Karpas-422 (cell line): Measurements from ENCODE around the gene RPRD1B. TPM values are rescaled to one million over a fixed set of nuclear protein-coding genes. Genes with fewer than 3 reads are reported as not detected.

Experiments used
- DNase-seq: peaks from one replicate; pipeline ENCODE4 v3.0.0-alpha.2; 2015
- H2AFZ ChIP-seq: fragments of 200-600 bp; sonication (generic); 2 replicates; pipeline ENCODE4 v1.6.1; 2014; ENCODE audit warnings: antibody characterized with exemption, low read length, mixed read lengths
- H3K27ac ChIP-seq: fragments of 200-600 bp; sonication (generic); 2 replicates; pipeline ENCODE4 v1.5.1; 2014; ENCODE audit warnings: mild to moderate bottlenecking, low read length, moderate library complexity
- H3K27me3 ChIP-seq: fragments of 200-600 bp; sonication (generic); 2 replicates; pipeline ENCODE4 v1.6.1; 2014; ENCODE audit warnings: low read length, mixed read lengths
- H3K36me3 ChIP-seq: fragments of 200-600 bp; sonication (generic); 2 replicates; pipeline ENCODE4 v1.6.1; 2014; ENCODE audit warnings: low read length, mixed read lengths; ENCODE audit not compliant: insufficient read depth
- H3K4me1 ChIP-seq: fragments of 200-600 bp; sonication (generic); 2 replicates; pipeline ENCODE4 v1.6.1; 2014; ENCODE audit warnings: mild to moderate bottlenecking, low read length, mixed read lengths
- H3K4me2 ChIP-seq: fragments of 200-600 bp; sonication (generic); 2 replicates; pipeline ENCODE4 v1.6.1; 2014; ENCODE audit warnings: low read length, low read depth, mild to moderate bottlenecking; ENCODE audit not compliant: poor library complexity, severe bottlenecking
- H3K4me3 ChIP-seq: fragments of 200-600 bp; sonication (generic); 2 replicates; pipeline ENCODE4 v1.5.1; 2014; ENCODE audit warnings: mild to moderate bottlenecking, antibody characterized with exemption, low read length, mixed read lengths
- H3K79me2 ChIP-seq: fragments of 200-600 bp; sonication (generic); 2 replicates; pipeline ENCODE4 v1.6.1; 2014; ENCODE audit warnings: mild to moderate bottlenecking, low read length, mixed read lengths
- H3K9ac ChIP-seq: fragments of 200-600 bp; sonication (generic); 2 replicates; pipeline ENCODE4 v1.6.0; 2014; ENCODE audit warnings: low read length
- H3K9me2 ChIP-seq: fragments of 200-600 bp; sonication (generic), shearing (Covaris generic); replicated peaks from 2 replicates; pipeline ENCODE4 v1.6.0; 2014; ENCODE audit warnings: mild to moderate bottlenecking, low read length, moderate library complexity; ENCODE audit not compliant: insufficient read depth
- H3K9me3 ChIP-seq: fragments of 300-700, 200-600 bp; sonication (generic); 2 replicates; pipeline ENCODE4 v1.6.1; 2014; ENCODE audit warnings: low read length, mixed read lengths
- H4K20me1 ChIP-seq: fragments of 200-600 bp; sonication (generic); 2 replicates; pipeline ENCODE4 v1.6.1; 2014; ENCODE audit warnings: mild to moderate bottlenecking, antibody characterized with exemption, low read length, low read depth; ENCODE audit not compliant: insufficient read depth
- total RNA-seq: library from RNA; depleted of rRNA; stranded (reverse); fragments of >200 nt; shearing (Covaris generic); gene quantifications from 2 replicates; pipeline ENCODE4 v1.2.3, GENCODE V29; 2014; ENCODE audit warnings: low replicate concordance

The RPRD1B gene
- total RNA-seq, 1 experiment from 2014 or later, result 68.2 TPM

GRCh38 chr20:38085026-38085425 lies 51.5 kb downstream of the RPRD1B start:
- Histone ChIP-seq H3K27me3 (no peaks in the 10 kb centered on the region), H3K9me3 (no peaks in the 10 kb centered on the region), H3K4me3 (no peak overlapping the region), H2AFZ (no peak overlapping the region), H3K9ac (no peak overlapping the region), H3K27ac (no peak overlapping the region), H4K20me1 (no peaks in the 10 kb centered on the region), H3K9me2 (no peaks in the 10 kb centered on the region), H3K4me2 (no peak overlapping the region), H3K79me2 (peaks cover 27% of the 10 kb centered on the region), H3K36me3 (peaks cover 16% of the 10 kb centered on the region; the same call in 1 of the 2 replicates), H3K4me1 (no peaks in the 10 kb centered on the region)
- DNase-seq, result no peak

GRCh38 chr20:38089500-38089899 lies 56.0 kb downstream of the RPRD1B start:
- no peaks in the 10 kb centered on the region for H3K79me2 ChIP-seq
- no peak for DNase-seq
- peaks cover 15% of the 10 kb centered on the region; the same call in 1 of the 2 replicates for H3K36me3 ChIP-seq
- no peaks in the 10 kb centered on the region for H3K9me2 ChIP-seq
- no peak overlapping the region for H3K4me3 ChIP-seq
- H3K4me2 ChIP-seq, result no peak overlapping the region
- no peak overlapping the region for H2AFZ ChIP-seq
- H3K27ac ChIP-seq, result no peak overlapping the region
- no peaks in the 10 kb centered on the region for H3K9me3 ChIP-seq
- H3K4me1 ChIP-seq, result peaks cover 27% of the 10 kb centered on the region
- H3K9ac ChIP-seq, result no peak overlapping the region
- H4K20me1 ChIP-seq, result no peaks in the 10 kb centered on the region
- H3K27me3 ChIP-seq, result no peaks in the 10 kb centered on the region

GRCh38 chr20:38090061-38090460 lies 56.5 kb downstream of the RPRD1B start:
- Histone ChIP-seq H3K9me3 (no peaks in the 10 kb centered on the region), H3K4me3 (no peak overlapping the region), H3K27me3 (no peaks in the 10 kb centered on the region), H3K9ac (no peak overlapping the region), H3K79me2 (no peaks in the 10 kb centered on the region), H2AFZ (no peak overlapping the region), H3K27ac (no peak overlapping the region), H3K9me2 (no peaks in the 10 kb centered on the region), H3K4me1 (peaks cover 32% of the 10 kb centered on the region), H3K36me3 (peaks cover 15% of the 10 kb centered on the region; the same call in 1 of the 2 replicates), H3K4me2 (no peak overlapping the region), H4K20me1 (no peaks in the 10 kb centered on the region)
- no peak for DNase-seq

GRCh38 chr20:38091441-38092216 lies 58.1 kb downstream of the RPRD1B start:
- H3K27me3 ChIP-seq, result no peaks in the 10 kb centered on the region
- peaks cover 15% of the 10 kb centered on the region; the same call in 1 of the 2 replicates for H3K36me3 ChIP-seq
- H3K9ac ChIP-seq, result no peak overlapping the region
- H2AFZ ChIP-seq, result no peak overlapping the region
- no peaks in the 10 kb centered on the region for H3K79me2 ChIP-seq
- DNase-seq, result no peak
- H3K4me1 ChIP-seq, result peaks cover 37% of the 10 kb centered on the region
- H4K20me1 ChIP-seq, result no peaks in the 10 kb centered on the region
- H3K4me3 ChIP-seq, result no peak overlapping the region
- no peaks in the 10 kb centered on the region for H3K9me3 ChIP-seq
- H3K4me2 ChIP-seq, result no peak overlapping the region
- H3K27ac ChIP-seq, result no peak overlapping the region; the same call in 1 of the 2 replicates
- H3K9me2 ChIP-seq, result no peaks in the 10 kb centered on the region

GRCh38 chr20:38092260-38092857 lies 58.8 kb downstream of the RPRD1B start:
- Histone ChIP-seq H3K4me2 (no peak overlapping the region), H3K79me2 (no peaks in the 10 kb centered on the region), H4K20me1 (no peaks in the 10 kb centered on the region), H3K27ac (no peak overlapping the region), H3K27me3 (no peaks in the 10 kb centered on the region), H3K9me3 (no peaks in the 10 kb centered on the region), H3K4me3 (no peak overlapping the region), H3K9ac (no peak overlapping the region), H2AFZ (no peak overlapping the region), H3K36me3 (peaks cover 15% of the 10 kb centered on the region; the same call in 1 of the 2 replicates), H3K9me2 (no peaks in the 10 kb centered on the region), H3K4me1 (peaks cover 37% of the 10 kb centered on the region)
- DNase-seq, result no peak

GRCh38 chr20:38092915-38093314 lies 59.4 kb downstream of the RPRD1B start:
- H3K9me3 ChIP-seq, result no peaks in the 10 kb centered on the region
- no peak overlapping the region for H3K9ac ChIP-seq
- no peaks in the 10 kb centered on the region for H4K20me1 ChIP-seq
- H3K4me1 ChIP-seq, result peaks cover 37% of the 10 kb centered on the region
- H3K79me2 ChIP-seq, result no peaks in the 10 kb centered on the region
- H3K27me3 ChIP-seq, result no peaks in the 10 kb centered on the region
- peaks cover 12% of the 10 kb centered on the region; the same call in 1 of the 2 replicates for H3K36me3 ChIP-seq
- no peak for DNase-seq
- no peak overlapping the region for H2AFZ ChIP-seq
- no peak overlapping the region for H3K27ac ChIP-seq
- H3K4me3 ChIP-seq, result no peak overlapping the region
- no peak overlapping the region for H3K4me2 ChIP-seq
- H3K9me2 ChIP-seq, result no peaks in the 10 kb centered on the region

- peak overlapping the region; percentile 59 for H3K27ac ChIP-seq
- H4K20me1 ChIP-seq, result no peaks in the 10 kb centered on the region
- H3K4me2 ChIP-seq, result peak overlapping the region; percentile 5
- peak overlapping the region; percentile 31; the same call in 1 of the 2 replicates for H3K9ac ChIP-seq
- no peak overlapping the region for H2AFZ ChIP-seq
- peaks cover 12% of the 10 kb centered on the region; the same call in 1 of the 2 replicates for H3K36me3 ChIP-seq
- no peak for DNase-seq
- no peaks in the 10 kb centered on the region for H3K9me2 ChIP-seq
- peaks cover 37% of the 10 kb centered on the region for H3K4me1 ChIP-seq
- no peaks in the 10 kb centered on the region for H3K9me3 ChIP-seq
- H3K79me2 ChIP-seq, result no peaks in the 10 kb centered on the region
- H3K4me3 ChIP-seq, result no peak overlapping the region
- H3K27me3 ChIP-seq, result no peaks in the 10 kb centered on the region
These were observed 60.1 kb downstream of the RPRD1B start for GRCh38 chr20:38093641-38094077.

GRCh38 chr20:38094373-38094891 lies 60.9 kb downstream of the RPRD1B start:
- no peaks in the 10 kb centered on the region for H3K79me2 ChIP-seq
- peak; percentile 82 for DNase-seq
- H3K27ac ChIP-seq, result peak overlapping the region; percentile 59
- no peaks in the 10 kb centered on the region for H4K20me1 ChIP-seq
- peak overlapping the region; percentile 31; the same call in 1 of the 2 replicates for H3K9ac ChIP-seq
- H3K9me2 ChIP-seq, result no peaks in the 10 kb centered on the region
- peaks cover 12% of the 10 kb centered on the region; the same call in 1 of the 2 replicates for H3K36me3 ChIP-seq
- no peak overlapping the region for H2AFZ ChIP-seq
- H3K4me3 ChIP-seq, result no peak overlapping the region
- H3K4me2 ChIP-seq, result peak overlapping the region; percentile 5
- H3K27me3 ChIP-seq, result no peaks in the 10 kb centered on the region
- no peaks in the 10 kb centered on the region for H3K9me3 ChIP-seq
- peaks cover 37% of the 10 kb centered on the region for H3K4me1 ChIP-seq
